NCI-H2227 (cell line): ENCODE data around the gene DSTN.

Experiments
- DNase-seq: peaks from one replicate; lab custom pipeline; 2025; ENCODE audit not compliant: unreplicated experiment; lab: John Stamatoyannopoulos, UW

Gene DSTN

DNA sequence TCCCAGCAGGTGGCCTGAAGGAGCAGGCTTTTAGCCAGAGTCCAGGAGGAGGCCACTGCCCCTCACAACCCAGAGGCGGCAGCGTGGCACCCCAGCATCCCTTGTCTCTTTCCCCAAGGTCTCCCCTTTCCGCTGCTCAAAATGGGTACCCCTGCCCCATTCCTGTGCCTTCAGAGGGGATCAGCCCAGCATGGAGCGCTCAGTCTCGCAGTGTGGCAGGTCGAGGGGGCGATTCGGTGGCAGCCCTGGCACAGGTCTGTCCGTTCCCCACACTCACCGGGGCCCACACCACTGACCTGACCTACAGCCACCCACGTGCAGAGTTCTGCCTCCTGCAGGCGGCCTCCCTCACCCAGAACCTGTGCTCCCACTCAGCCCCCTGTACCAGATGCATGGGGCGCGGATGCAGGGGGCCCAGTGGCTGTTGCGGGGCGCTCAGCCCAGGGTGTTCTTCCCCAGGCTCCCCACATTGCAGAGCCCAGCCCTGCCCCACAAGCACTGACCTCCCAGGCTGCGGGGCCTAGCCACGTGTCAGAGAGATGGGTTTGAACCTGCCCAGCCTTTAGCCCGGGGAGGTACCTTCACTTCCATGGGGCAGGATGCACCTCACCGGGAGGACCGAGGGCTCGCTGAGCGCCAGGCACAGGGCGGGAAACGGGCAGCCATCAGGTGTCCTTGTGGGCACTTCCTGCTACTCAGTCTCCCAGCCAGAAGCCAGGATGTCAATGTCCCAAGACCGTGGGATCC is 41.8 kb downstream of the DSTN start:
- no peak for DNase-seq

DNA sequence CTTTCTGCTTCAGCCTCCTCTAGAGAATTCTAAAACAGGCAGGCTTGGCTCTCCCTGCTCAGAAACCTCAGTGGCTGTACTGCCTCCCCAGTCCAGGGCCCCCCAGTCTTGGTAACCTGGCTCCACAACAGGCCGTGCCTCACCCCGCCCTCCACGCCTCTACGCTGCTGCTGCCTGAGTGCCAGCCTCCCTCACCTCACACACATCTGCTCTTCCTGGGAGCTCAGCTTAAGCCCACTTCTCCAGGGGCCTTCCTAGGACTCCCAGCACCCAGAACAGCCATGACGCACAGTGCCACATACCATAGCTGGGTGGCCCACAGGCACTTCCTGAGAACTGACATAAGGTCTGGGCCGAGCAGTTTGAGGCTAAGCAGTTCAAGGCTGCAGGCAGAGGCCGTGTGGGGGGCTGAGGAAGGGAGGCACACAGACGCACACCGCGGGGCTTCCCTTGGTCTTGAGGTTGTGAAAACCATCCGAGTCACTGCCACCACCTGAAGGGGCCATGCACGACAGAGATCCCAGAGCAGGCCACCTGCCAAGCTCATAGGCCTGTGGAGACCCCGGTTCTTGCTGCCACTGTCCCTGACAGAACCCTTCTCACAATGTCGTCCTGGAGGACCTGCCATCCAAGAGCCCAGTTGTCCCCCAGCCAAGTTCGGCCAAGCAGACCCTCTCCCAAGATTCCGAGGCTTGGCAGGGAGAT is 42.6 kb downstream of the DSTN start:
- DNase-seq, result no peak

DNA sequence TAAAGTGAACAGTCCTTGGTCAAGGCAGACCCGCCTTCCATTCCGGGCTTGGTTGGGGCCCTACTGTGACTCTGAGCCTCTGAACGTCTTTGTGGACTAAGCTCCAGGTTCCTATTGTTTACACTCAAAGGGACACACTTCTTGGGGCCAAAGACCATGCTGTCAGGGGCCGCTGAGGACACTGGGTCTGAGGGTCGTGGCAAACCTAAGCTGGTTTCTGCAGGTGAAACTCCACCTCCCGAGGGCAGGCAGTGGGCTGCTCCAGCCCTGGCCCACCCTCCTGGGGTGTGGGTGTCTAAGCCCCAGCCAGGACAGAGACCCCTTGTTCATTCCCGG is 43.1 kb downstream of the DSTN start:
- DNase-seq, result no peak

DNA sequence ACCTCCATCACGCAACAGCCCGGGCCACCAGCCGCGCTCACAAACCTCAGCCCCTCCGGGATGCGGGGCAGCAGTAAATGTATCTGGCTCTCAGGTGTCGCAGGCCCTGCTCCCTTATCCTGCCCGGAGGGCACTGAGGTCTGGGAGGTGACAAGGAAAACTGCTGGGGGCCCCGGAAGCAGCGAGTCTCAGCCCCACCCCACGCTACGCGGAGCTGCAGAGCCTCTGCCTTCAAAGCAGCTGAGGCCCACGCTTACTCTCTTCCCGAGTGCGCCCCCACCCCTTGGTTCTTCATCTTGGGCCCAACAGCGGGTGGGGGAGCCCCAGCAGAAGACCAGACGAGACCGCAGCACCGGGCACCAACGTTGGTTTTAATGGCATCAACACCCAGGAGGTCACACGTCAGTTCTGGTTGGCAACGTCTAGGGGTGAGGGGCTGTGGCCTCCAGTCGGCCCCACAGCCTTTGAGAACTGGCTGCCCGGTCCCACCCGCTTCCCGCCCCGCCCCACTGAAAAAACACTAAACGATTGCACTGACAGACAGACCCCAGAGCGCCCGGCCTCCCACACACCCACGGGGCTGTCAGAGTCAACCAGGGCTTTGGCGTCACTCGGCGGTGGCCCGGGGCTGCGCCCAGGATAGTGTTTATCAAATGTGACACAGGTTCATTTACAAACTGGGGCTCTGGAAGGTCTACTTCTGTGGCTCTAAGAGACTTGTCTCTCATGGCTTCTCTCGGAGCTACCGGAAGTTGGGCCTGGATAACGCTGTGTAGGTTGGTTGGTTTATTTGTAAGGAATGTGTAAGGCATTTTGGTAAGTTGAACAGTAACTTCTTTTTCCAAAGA is 43.7 kb downstream of the DSTN start:
- DNase-seq, result no peak

GRCh38 chr20:17614176-17614811 is 44.4 kb downstream of the DSTN start:
- DNase-seq, result peak; percentile 53

GRCh38 chr20:17614812-17615644 is 45.2 kb downstream of the DSTN start:
- DNase-seq, result no peak

- no peak for DNase-seq
These were observed 46.0 kb downstream of the DSTN start for GRCh38 chr20:17615645-17616479.

GRCh38 chr20:17616480-17617211 is 46.8 kb downstream of the DSTN start:
- no peak for DNase-seq

- peak; percentile 66 for DNase-seq
These were observed 47.5 kb downstream of the DSTN start for GRCh38 chr20:17617212-17617867.

DNA sequence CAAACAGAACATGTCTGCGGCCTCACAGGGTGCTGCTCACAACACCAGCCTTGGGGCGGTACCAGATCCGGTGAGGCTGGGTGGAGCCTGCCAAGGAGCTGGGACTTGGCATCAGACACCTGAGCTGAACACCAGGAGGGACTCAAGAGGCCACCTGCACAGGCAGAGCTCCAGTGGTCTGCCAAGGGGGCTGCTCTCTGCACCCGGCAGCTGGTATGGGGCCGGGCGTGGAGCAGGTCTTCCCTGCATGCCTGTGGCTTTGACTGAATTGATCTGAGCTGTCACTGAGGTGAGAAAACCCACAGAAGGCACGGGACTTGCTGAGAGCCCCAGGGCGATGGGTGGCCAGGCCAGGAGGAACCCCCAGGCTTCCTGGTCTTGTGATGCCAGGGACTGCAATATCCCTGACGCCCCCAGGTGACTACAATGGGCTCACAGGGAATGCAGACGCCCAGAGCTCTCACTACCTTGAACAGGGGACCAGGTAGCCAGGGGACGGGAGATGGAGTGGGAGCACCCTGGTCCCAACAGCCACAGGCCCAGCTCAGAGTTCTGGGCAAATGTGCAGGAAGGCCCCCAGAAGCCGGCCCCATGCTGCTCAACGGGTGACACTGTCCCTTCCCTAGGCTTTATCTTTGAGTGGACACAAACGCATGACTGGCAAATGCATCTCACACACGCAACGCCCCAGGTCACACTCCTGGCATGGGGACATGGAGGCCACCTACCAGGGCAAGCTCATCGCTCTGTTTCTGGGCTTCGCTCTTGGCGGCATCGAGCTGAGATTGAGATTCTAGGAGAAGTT is 48.2 kb downstream of the DSTN start:
- DNase-seq, result no peak

- no peak for DNase-seq
These were observed 48.8 kb downstream of the DSTN start for GRCh38 chr20:17618673-17619013.

GRCh38 chr20:17619351-17620093 is 49.6 kb downstream of the DSTN start:
- DNase-seq, result no peak

DNA sequence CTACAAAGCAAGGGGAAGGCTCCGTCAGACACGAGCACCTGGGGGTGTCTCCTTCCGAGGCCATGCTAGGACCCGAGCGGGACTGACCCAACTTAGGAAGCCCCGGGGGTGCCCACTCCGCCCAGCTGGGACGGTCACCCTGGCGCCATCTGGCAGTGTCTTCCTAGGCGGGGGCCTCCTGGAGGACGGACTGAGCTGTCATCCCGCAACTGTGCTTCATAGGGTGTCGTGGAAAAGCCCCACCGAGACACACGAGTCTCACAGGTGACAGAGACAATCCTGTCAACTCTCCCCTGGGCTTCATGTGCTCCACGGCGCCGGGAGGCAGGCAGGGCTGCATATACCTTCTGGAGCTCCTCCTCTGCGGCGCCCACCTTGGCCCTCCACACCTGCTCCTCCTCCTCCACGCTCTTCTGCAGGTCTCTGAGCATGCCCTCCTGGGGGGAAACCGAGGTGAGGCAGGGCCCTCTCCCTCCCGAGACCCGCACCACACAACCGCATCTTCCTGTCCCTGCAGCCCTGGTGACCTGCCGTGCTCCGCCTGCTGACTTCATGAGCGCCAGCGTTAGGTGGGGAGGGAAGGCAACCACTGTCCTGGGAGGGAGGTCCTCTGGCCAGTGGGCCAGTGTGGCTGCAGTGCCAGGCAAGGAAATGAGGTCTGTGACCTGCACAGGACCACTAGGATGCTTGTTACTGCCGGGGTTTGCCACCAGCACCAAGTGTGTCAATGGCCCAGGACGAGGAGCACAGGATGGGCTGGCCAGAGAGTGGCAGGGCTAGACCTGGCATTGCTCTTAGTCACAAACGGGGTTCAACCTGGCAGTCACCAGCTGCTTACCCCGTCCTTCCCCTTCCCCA is 50.7 kb downstream of the DSTN start:
- no peak for DNase-seq

GRCh38 chr20:17621229-17621968 is 51.5 kb downstream of the DSTN start:
- DNase-seq, result no peak

- no peak for DNase-seq
These were observed 52.4 kb downstream of the DSTN start for GRCh38 chr20:17622086-17622850.
